Stimulated activated CD8-positive, alpha-beta memory T cell treated with anti-CD3 and anti-CD28 coated beads, Interleukin-7, amount 100 ng/mL, for 1 hour (primary cell): ENCODE data around the gene IL10RB.
"Not testable (repeated sequence)": the region's sequence is repeated elsewhere in the genome, so short reads cannot be mapped to it uniquely, and the experiment has no call there.

Source experiments
- DNase-seq, 2 donors: peaks; one replicate each; pipeline ENCODE4 v3.0.0-alpha.2; 2020; ENCODE audit warnings: low read depth in 2 of 2

Gene IL10RB

GRCh38 chr21:33301632-33302002 lies 35.5 kb downstream of the IL10RB start:
- DNase-seq: no peak

- no peak for DNase-seq
Measured at GRCh38 chr21:33302055-33302454, 35.9 kb downstream of the IL10RB start.

- DNase-seq: no peak
Measured at GRCh38 chr21:33302796-33303195, 36.6 kb downstream of the IL10RB start.

- DNase-seq: no peak
Measured at GRCh38 chr21:33305344-33305671, 39.1 kb downstream of the IL10RB start.

- no peak for DNase-seq
Measured at GRCh38 chr21:33305938-33306337, 39.8 kb downstream of the IL10RB start.

- no peak for DNase-seq
Measured at GRCh38 chr21:33308586-33309490, 42.7 kb downstream of the IL10RB start.

- no peak for DNase-seq
Measured at GRCh38 chr21:33309778-33310177, 43.6 kb downstream of the IL10RB start.

GRCh38 chr21:33312121-33312520 lies 46.0 kb downstream of the IL10RB start:
- no peak for DNase-seq

- no peak for DNase-seq
Measured at GRCh38 chr21:33313183-33313582, 47.0 kb downstream of the IL10RB start.

GRCh38 chr21:33313611-33314010 lies 47.4 kb downstream of the IL10RB start:
- DNase-seq: no peak

GRCh38 chr21:33314111-33314510 lies 47.9 kb downstream of the IL10RB start:
- DNase-seq: no peak

- no peak for DNase-seq
Measured at GRCh38 chr21:33315946-33316710, 50.0 kb downstream of the IL10RB start.

- DNase-seq: no peak
Measured at GRCh38 chr21:33317145-33317544, 51.0 kb downstream of the IL10RB start.

GRCh38 chr21:33317786-33318486 lies 51.8 kb downstream of the IL10RB start:
- no peak for DNase-seq

GRCh38 chr21:33321005-33321404 lies 54.8 kb downstream of the IL10RB start:
- DNase-seq: not testable (repeated sequence)

- DNase-seq: not testable (repeated sequence)
Measured at GRCh38 chr21:33323610-33324009, 57.4 kb downstream of the IL10RB start.

- DNase-seq: peak; percentile 98 to 99
Measured at GRCh38 chr21:33324291-33325221, 58.4 kb downstream of the IL10RB start, which contains the start of gene IFNAR1. IFNAR1 (plus strand) TSS chr21:33324970; CDS start chr21:33325056, 86 bp downstream.

- peak; percentile 32 to 50 for DNase-seq
Measured at GRCh38 chr21:33325222-33326067, 59.3 kb downstream of the IL10RB start.

GRCh38 chr21:33327326-33327725 lies 61.2 kb downstream of the IL10RB start:
- DNase-seq: no peak

GRCh38 chr21:33327792-33328433 lies 61.7 kb downstream of the IL10RB start:
- no peak for DNase-seq
